SK-N-SH (cell line): ENCODE data around the gene ATP8B3.

ENCODE experiments used
- CTCF ChIP-seq: fragments of 200-600 bp; sonication (generic); IDR thresholded peaks from 2 replicates; pipeline ENCODE4 v1.6.1; 2017; ENCODE audit warnings: antibody characterized with exemption, mild to moderate bottlenecking, moderate library complexity
- GABPA ChIP-seq: IDR thresholded peaks from 2 replicates; pipeline ENCODE4 v1.4.0; 2012; ENCODE audit warnings: low read depth, mild to moderate bottlenecking
- MXI1 ChIP-seq: IDR thresholded peaks from 2 replicates; pipeline ENCODE4 v1.6.1; 2012; ENCODE audit warnings: mild to moderate bottlenecking, low read depth, low read length, improper control_type of control experiment
- RAD21 ChIP-seq: IDR thresholded peaks from 2 replicates; pipeline ENCODE4 v1.6.1; 2012; ENCODE audit warnings: mild to moderate bottlenecking, low read length
- SIN3A ChIP-seq: IDR thresholded peaks from 2 replicates; pipeline ENCODE4 v1.6.1; 2012; ENCODE audit warnings: low read depth, mild to moderate bottlenecking, low read length, moderate library complexity, borderline replicate concordance
- TAF1 ChIP-seq: IDR thresholded peaks from 2 replicates; pipeline ENCODE4 v1.6.1; 2012; ENCODE audit warnings: low read depth, mild to moderate bottlenecking, low read length, moderate library complexity, borderline replicate concordance
- TF ChIP-seq, protein P1 (sequence below): fragments of 150-350 bp; IDR thresholded peaks from 2 replicates; pipeline ENCODE4 v1.6.1; 2017; ENCODE audit warnings: antibody characterized with exemption, low read length, low read depth, borderline replicate concordance
- TF ChIP-seq, protein P2 (sequence below): IDR thresholded peaks from 2 replicates; pipeline ENCODE4 v1.6.1; 2012; ENCODE audit warnings: mild to moderate bottlenecking, low read depth, low read length, moderate library complexity

DNA sequence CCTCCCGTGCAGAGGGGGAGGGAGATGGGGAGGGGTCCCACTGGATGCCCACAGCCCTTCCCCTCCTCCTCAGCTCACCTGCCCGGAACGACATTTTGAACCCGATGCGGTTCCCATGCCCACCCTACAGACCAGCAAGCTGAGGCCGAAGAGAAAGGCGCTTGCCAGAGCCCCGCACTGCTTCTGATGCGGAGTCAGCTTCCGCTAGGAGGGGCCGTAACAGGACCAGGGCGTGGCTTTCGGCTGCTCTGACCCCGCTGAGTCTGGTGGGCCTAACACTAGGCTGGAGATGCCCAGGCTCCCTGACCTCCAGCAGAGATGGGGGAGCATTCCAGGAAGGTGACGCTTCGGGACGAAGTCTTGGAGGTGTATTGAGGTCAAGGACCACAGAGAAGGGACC is 52.1 kb downstream of the ATP8B3 start:
- TF ChIP-seq TAF1 (no peak), CTCF (no peak), RAD21 (no peak), SIN3A (no peak), GABPA (no peak), MXI1 (no peak)
- TF ChIP-seq, protein P1, sequence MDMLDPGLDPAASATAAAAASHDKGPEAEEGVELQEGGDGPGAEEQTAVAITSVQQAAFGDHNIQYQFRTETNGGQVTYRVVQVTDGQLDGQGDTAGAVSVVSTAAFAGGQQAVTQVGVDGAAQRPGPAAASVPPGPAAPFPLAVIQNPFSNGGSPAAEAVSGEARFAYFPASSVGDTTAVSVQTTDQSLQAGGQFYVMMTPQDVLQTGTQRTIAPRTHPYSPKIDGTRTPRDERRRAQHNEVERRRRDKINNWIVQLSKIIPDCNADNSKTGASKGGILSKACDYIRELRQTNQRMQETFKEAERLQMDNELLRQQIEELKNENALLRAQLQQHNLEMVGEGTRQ, result no peak
- TF ChIP-seq, protein P2, sequence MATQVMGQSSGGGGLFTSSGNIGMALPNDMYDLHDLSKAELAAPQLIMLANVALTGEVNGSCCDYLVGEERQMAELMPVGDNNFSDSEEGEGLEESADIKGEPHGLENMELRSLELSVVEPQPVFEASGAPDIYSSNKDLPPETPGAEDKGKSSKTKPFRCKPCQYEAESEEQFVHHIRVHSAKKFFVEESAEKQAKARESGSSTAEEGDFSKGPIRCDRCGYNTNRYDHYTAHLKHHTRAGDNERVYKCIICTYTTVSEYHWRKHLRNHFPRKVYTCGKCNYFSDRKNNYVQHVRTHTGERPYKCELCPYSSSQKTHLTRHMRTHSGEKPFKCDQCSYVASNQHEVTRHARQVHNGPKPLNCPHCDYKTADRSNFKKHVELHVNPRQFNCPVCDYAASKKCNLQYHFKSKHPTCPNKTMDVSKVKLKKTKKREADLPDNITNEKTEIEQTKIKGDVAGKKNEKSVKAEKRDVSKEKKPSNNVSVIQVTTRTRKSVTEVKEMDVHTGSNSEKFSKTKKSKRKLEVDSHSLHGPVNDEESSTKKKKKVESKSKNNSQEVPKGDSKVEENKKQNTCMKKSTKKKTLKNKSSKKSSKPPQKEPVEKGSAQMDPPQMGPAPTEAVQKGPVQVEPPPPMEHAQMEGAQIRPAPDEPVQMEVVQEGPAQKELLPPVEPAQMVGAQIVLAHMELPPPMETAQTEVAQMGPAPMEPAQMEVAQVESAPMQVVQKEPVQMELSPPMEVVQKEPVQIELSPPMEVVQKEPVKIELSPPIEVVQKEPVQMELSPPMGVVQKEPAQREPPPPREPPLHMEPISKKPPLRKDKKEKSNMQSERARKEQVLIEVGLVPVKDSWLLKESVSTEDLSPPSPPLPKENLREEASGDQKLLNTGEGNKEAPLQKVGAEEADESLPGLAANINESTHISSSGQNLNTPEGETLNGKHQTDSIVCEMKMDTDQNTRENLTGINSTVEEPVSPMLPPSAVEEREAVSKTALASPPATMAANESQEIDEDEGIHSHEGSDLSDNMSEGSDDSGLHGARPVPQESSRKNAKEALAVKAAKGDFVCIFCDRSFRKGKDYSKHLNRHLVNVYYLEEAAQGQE, result no peak
